IPS DF 4.7 (cell line): ENCODE measurements around the gene ZNF362.
"Not testable (repeated sequence)": the region's sequence is repeated elsewhere in the genome, so short reads cannot be mapped to it uniquely, and the experiment has no call there.

ENCODE experiments used
- DNase-seq: peaks from one replicate; pipeline ENCODE4 v3.0.0-alpha.2; 2013; ENCODE audit warnings: low spot score; ENCODE audit errors: extremely low read depth

ZNF362 gene

GRCh38 chr1:33282791-33283190, 26.5 kb downstream of the ZNF362 start:
- DNase-seq: no peak

DNA sequence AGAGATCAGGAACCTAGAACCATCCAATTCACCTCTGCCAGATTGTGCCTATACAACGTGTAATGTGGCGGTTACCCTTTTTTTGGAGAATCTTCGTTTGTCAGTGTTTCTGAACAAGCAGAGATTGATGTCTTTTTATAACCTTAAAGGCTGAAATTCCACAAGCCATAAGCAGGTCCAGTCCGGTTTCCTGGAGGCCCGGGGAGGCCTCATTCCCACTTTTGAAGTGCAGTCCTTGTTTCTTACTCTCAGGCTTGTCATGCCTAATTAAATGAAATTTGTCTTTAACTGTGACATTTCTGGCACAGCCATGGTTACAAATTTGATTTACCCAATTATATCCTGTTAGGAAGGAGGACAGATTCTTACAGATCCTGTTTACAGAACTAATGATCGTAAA, 27.8 kb downstream of the ZNF362 start:
- DNase-seq: no peak

DNA sequence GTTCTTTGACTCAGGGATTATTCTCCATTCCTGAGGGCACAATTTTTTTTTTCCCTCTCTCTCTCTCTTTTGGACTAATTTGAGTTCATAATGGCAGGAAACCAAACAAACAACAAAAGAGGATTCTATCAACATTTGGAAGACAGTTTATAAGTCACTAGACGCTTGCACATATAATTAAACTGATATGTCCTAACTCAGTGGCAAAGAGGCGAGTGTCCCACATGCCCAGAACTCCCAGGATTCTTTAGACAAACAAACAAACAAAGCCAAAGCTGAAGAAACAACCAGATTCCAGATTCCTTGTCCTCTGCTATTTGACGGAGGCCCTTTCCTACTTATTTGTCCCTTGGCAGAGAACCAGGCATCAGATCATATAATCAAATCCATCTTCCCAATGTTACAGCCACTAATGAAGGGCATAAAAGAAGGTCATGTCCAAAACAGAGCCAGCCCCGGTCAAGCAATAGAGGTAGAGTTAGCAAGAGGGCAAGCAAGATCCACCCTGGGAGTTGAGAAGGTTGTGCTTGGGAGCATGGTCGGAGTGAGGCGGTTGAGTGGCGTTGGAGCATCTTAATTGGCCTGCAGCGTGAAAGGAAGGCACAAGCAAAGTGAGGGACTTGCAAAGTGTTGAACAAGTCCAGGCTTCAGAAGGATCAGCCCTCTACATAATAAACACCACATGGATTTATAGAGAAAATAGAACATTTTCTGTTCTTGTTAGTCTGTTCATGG, 30.3 kb downstream of the ZNF362 start:
- DNase-seq: no peak

DNA sequence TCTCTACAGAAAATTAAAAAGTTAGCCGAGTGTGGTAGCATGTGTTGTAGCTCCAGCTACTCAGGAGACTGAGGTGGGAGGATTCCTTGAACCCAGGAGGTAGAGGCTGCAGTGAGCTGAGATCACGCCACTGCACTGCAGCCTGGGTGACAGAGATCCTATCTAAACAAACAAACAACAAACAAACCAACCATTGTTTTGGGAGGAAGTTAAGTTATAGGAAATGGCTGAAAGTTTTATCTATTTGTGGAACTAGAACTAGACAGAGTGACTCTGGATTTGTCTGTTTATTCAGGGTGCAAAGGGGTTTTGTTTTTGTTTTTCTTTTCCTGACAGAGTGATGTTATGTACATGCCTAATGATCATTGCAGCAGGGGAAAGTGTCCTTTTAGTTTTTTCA, 31.0 kb downstream of the ZNF362 start:
- no peak for DNase-seq

DNA sequence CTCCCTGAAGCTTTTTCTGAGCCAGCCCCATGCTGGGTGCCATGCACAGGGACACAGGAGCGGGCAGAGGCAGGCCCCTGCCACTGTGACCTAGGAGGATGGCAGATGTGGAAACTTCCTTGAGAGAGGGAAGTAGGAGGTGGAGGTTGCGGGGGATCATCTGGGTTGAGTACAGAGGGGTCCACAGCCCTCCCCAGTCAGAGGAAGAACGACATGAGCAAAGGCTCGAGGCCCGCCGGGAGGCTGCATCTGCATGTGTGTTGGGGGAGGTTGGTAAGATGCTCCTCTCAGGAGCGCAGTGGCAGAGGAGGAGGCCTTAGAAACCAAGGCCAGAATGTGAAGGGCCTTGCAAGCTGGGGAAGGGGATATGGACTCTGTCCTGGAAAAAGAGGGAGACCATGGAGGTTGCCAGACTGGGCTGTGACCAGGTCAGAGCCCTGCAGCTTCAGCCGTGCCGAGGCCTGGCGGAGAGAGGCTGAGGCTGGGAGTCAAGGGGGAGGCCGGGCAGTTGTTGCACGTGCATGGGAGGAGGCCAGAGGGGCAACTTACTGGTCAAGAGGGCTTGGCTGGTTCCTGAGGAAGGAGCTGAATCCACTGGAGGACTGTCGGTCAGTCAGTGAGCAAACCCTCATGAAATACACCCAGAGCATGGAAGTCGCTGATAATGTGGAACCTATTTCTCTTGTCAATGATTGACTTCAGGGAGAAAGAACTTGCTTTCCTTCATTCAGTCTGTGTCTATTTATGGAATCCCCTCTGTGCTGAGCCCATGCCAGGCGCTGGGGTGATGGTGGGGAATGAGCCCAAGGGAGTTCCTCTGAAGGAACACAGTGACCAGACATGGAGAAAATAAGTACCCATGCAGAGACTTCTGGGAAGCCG, 32.9 kb downstream of the ZNF362 start:
- DNase-seq: no peak

- no peak for DNase-seq
These were observed 33.5 kb downstream of the ZNF362 start for GRCh38 chr1:33289858-33290154.

GRCh38 chr1:33290615-33291014, 34.3 kb downstream of the ZNF362 start:
- not testable (repeated sequence) for DNase-seq

DNA sequence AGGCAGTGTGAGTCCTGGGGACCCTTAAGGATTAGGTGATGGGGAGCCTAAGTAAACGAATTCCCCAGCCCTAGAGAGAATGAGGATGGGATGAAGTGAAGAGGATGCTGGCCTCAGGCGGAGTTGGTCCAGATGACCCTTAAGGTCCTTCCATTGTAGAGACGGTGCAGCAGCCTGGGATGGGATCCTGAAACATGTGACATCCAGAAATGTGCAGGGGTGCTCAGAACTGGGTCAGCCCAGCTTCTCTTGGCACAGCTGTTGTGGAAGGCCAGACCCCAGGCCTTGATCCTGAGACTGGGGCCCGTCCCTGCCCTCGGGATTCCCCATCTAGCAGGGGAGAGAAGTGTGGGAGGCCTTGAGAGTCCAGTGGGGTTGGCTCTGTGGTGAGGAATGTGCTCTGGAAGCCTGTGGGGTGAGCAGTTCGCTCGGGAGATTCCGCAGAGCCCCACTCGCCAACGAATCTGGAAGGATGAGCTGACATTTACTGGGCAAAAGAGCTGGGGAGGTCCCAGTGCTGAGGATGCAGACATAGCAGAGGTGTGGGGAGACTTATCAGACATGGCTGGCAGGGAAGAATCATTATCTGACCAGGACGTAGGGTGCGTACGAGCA, 36.5 kb downstream of the ZNF362 start:
- no peak for DNase-seq

DNA sequence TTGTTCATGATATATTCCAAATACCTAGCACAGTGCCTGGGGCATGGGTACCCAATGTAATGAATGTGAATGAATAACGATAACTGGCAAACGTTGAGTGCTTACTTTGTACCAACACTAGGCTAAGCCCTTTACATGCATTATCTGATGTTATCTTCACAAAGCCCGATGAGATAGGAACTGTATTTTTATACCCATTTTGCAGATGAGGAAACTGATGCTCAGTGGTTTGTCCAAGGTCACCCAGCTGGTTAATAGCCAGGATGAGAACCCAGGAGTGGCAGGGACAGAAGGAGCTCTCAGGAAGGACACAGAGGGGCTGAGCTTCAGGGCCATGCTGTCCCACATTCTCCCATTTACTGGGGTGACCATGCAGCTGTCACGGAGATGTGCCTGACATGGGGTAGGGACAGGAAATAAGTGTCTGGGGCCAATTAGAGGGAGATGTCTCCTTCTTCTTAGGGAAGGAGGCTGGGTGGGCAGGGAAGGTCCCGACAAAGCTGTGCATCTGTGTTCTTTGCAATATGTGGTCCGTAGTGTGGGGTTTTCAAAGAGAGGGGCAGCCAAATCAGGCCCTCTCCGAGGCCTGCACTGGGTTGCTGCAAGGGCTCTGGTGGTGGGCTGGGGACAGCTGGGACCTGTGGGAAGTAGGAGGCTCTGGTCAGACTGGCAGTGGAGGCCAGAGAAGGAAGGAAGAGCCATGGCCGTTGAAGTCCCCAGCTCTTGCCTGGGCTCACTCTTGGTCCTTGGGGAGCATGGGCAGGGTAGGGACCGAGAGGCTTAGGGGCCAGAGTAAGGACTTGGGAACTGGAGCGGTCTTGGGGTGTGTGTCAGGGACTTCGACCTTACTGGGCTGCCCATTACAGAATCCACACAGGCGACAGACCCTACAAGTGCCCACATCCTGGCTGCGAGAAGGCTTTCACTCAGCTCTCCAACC, 38.0 kb downstream of the ZNF362 start:
- no peak for DNase-seq

DNA sequence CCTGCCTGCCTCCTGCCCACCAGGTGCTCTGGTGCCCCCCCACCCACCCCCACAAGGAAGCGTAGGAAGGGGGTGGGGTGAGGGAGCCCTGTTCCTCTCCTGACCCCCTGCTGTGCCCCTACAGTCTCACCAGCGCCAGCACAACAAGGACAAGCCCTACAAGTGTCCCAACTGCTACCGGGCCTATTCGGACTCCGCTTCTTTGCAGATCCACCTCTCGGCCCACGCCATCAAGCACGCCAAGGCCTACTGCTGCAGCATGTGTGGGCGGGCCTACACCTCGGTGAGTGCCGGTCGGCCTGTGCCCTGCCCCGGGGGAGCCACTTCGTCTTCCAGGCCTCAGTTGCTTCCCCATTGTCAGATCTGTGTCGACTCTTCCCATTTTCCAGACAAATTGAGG, 38.7 kb downstream of the ZNF362 start:
- DNase-seq: no peak

GRCh38 chr1:33295450-33296081, 39.3 kb downstream of the ZNF362 start:
- DNase-seq: peak; percentile 80

DNA sequence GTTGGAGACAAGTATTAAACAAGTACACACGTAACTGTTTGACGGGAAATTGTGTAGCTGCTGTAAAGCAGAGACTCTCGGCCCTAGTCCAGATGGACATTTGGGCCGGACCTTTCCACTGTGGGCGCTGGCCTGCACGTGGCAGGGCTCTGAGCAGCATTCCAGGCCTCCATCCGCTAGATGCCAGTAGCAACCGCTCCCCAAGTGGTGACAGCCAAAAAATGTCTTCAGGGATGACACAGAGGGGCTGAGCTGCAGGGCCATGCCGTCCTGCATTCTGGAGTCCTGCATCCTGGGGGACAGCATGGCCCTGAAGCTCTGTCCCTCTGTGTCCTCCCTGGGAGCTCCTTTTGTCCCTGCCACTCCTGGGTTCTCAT, 39.8 kb downstream of the ZNF362 start:
- DNase-seq: no peak

DNA sequence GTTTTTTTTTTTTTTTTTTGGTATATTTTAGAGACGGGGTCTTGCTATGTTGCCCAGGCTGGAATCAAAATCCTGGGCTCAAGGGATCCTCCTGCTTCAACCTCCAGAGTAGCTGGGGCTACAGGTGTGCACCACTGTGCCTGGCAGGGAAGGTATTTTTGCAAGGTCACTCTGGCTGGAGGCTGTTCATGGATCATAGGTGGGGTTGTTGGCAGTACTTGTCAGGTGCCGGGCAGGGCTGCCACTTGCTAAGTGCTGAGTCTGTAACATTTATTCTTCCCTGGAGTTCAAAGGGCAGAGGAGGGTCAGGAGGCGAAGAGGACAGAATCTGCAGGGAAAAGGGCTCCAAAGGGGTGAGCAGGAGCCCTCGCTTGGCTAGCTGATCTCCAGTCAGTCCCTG, 40.5 kb downstream of the ZNF362 start:
- DNase-seq: no peak

DNA sequence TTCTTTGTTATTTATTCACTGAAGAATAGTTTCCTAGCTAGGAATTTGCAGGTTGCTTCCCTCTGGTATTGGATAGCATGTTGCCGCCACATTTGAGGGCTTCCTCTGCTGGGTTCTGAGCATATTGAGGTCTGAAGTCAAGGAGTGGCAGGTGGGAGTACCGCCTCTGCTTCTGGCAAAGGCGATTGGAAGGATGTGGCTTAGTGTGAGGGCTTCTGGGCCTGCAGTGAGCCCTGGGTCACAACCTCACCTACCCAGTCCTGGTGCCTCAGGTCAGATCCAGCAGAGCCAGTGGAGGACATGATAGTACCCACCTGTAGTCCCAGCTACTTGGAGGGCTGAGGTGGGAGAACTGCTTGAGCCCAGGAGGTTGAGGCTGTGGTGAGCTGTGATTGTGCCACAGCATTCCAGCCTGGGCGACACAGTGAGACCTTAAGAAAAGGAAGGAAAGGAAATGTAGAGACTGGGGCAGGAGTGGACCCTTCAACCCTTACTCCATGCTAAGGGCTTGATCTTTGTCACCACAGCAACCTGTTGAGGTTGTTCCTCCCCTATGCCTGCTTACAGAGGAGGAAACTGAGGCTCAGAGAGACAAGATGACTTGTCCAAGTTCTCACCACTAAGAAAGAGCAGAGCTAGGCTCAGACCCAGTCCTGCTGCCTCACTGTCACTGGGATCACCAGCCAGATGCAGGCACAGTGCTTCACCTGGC, 41.8 kb downstream of the ZNF362 start:
- DNase-seq: no peak

GRCh38 chr1:33298623-33299277, 42.5 kb downstream of the ZNF362 start:
- peak; percentile 30 for DNase-seq

GRCh38 chr1:33299461-33300155, 43.3 kb downstream of the ZNF362 start:
- DNase-seq: no peak

GRCh38 chr1:33300673-33301072, 44.4 kb downstream of the ZNF362 start:
- DNase-seq: no peak

GRCh38 chr1:33301273-33301984, 45.1 kb downstream of the ZNF362 start:
- no peak for DNase-seq

GRCh38 chr1:33302325-33302724, 46.0 kb downstream of the ZNF362 start:
- DNase-seq: no peak
